H9 (cell line): Measurements from ENCODE around the gene COL5A3. TPM values are rescaled to one million over a fixed set of nuclear protein-coding genes. Genes with fewer than 3 reads are reported as not detected.

Experiments
- DNase-seq: peaks from one replicate; pipeline ENCODE4 v3.0.0-alpha.2; 2017
- H2AFZ ChIP-seq: one replicate; pipeline ENCODE4 v1.6.1; 2013; ENCODE audit warnings: mild to moderate bottlenecking, low read length, control low read depth, moderate library complexity
- H2AK5ac ChIP-seq: 2 replicates; pipeline ENCODE4 v1.6.1; 2013; ENCODE audit warnings: low read length, control low read depth, mixed read lengths; ENCODE audit not compliant: insufficient read length
- H2BK120ac ChIP-seq: one replicate; pipeline ENCODE4 v1.6.1; 2013; ENCODE audit warnings: low read depth, mild to moderate bottlenecking, low read length, control low read depth, inconsistent platforms; ENCODE audit not compliant: poor library complexity, severe bottlenecking
- H2BK12ac ChIP-seq: 2 replicates; pipeline ENCODE4 v1.6.1; 2013; ENCODE audit warnings: low read length, control low read depth, mixed read lengths, low read depth; ENCODE audit not compliant: insufficient read length
- H2BK15ac ChIP-seq: 2 replicates; pipeline ENCODE4 v1.6.1; 2013; ENCODE audit warnings: low read depth, low read length, control low read depth
- H2BK20ac ChIP-seq: one replicate; pipeline ENCODE4 v1.6.1; 2013; ENCODE audit warnings: low read depth, mild to moderate bottlenecking, low read length, control low read depth, inconsistent platforms; ENCODE audit not compliant: poor library complexity, severe bottlenecking
- H2BK5ac ChIP-seq: 2 replicates; pipeline ENCODE4 v1.6.1; 2013; ENCODE audit warnings: low read length, control low read depth, mixed read lengths; ENCODE audit not compliant: insufficient read length
- H3K14ac ChIP-seq: 2 replicates; pipeline ENCODE4 v1.6.1; 2013; ENCODE audit warnings: low read length, control low read depth; ENCODE audit not compliant: insufficient read depth
- H3K18ac ChIP-seq: 2 replicates; pipeline ENCODE4 v1.6.1; 2013; ENCODE audit warnings: low read depth, mild to moderate bottlenecking, mixed read lengths, low read length, control low read depth; ENCODE audit not compliant: insufficient read length
- H3K23ac ChIP-seq: 2 replicates; pipeline ENCODE4 v1.6.1; 2013; ENCODE audit warnings: low read length, control low read depth, mixed read lengths, low read depth; ENCODE audit not compliant: insufficient read length
- H3K23me2 ChIP-seq: 2 replicates; pipeline ENCODE4 v1.6.1; 2013; ENCODE audit warnings: low read depth, mild to moderate bottlenecking, mixed read lengths, low read length, control low read depth; ENCODE audit not compliant: insufficient read length, poor library complexity, severe bottlenecking
- H3K27ac ChIP-seq: 2 replicates; pipeline ENCODE4 v1.5.1; 2013; ENCODE audit warnings: low read length, control low read depth, mixed read lengths, low read depth; ENCODE audit not compliant: insufficient read length
- H3K27me3 ChIP-seq: 2 replicates; pipeline ENCODE4 v1.6.1; 2013; ENCODE audit warnings: low read length, control low read depth, inconsistent platforms; ENCODE audit not compliant: insufficient read depth
- H3K4ac ChIP-seq: 2 replicates; pipeline ENCODE4 v1.6.1; 2013; ENCODE audit warnings: low read depth, mild to moderate bottlenecking, control low read depth, inconsistent platforms, low read length, moderate library complexity
- H3K4me1 ChIP-seq: 2 replicates; pipeline ENCODE4 v1.6.1; 2013; ENCODE audit warnings: low read length, control low read depth, inconsistent platforms; ENCODE audit not compliant: insufficient read depth
- H3K4me2 ChIP-seq: 2 replicates; pipeline ENCODE4 v1.6.1; 2013; ENCODE audit warnings: low read length, control low read depth, mixed read lengths; ENCODE audit not compliant: insufficient read length, insufficient read depth
- H3K56ac ChIP-seq: 2 replicates; pipeline ENCODE4 v1.6.1; 2013; ENCODE audit warnings: low read depth, mild to moderate bottlenecking, mixed read lengths, low read length, control low read depth; ENCODE audit not compliant: insufficient read length
- H3K79me1 ChIP-seq: 2 replicates; pipeline ENCODE4 v1.6.1; 2013; ENCODE audit warnings: low read depth, mild to moderate bottlenecking, moderate library complexity, low read length, control low read depth, inconsistent platforms; ENCODE audit not compliant: insufficient read depth, poor library complexity, severe bottlenecking
- H3K79me2 ChIP-seq: 2 replicates; pipeline ENCODE4 v1.6.1; 2013; ENCODE audit warnings: low read length, control low read depth, inconsistent platforms; ENCODE audit not compliant: insufficient read depth
- H3K9ac ChIP-seq: 2 replicates; pipeline ENCODE4 v1.6.1; 2013; ENCODE audit warnings: low read length, control low read depth, mixed read lengths; ENCODE audit not compliant: insufficient read length; ENCODE audit errors: extremely low read depth
- H3K9me3 ChIP-seq: one replicate; pipeline ENCODE4 v1.6.1; 2013; ENCODE audit warnings: low read depth, low read length, inconsistent platforms; ENCODE audit not compliant: control insufficient read depth
- H3T11ph ChIP-seq: one replicate; pipeline ENCODE4 v1.6.1; 2013; ENCODE audit warnings: mild to moderate bottlenecking, low read length, control low read depth, inconsistent platforms
- H4K20me1 ChIP-seq: one replicate; pipeline ENCODE4 v1.6.1; 2013; ENCODE audit not compliant: control insufficient read depth, insufficient read length, insufficient read depth
- H4K5ac ChIP-seq: 2 replicates; pipeline ENCODE4 v1.6.1; 2013; ENCODE audit warnings: low read depth, mild to moderate bottlenecking, mixed read lengths, low read length, control low read depth; ENCODE audit not compliant: insufficient read length
- H4K8ac ChIP-seq: replicated peaks from 2 replicates; pipeline ENCODE4 v1.6.1; 2013; ENCODE audit warnings: low read length, control low read depth, mixed read lengths, low read depth; ENCODE audit not compliant: insufficient read length
- H4K91ac ChIP-seq: 2 replicates; pipeline ENCODE4 v1.6.1; 2013; ENCODE audit warnings: low read depth, mild to moderate bottlenecking, moderate library complexity, mixed read lengths, low read length, control low read depth; ENCODE audit not compliant: insufficient read length
- H3K27ac Mint-ChIP-seq, 3 experiments: 2 replicates in 2 of 3; 3 replicates in 1 of 3; pipeline ENCODE4 v1.8.0; 2020 to 2021; ENCODE audit warnings: mixed read lengths in 3 of 3, mild to moderate bottlenecking in 1 of 3, moderate library complexity in 1 of 3
- H3K27me3 Mint-ChIP-seq: 2 replicates; pipeline ENCODE4 v1.8.0; 2021; ENCODE audit warnings: low read depth, mild to moderate bottlenecking, moderate library complexity, mixed read lengths
- H3K36me3 Mint-ChIP-seq, 3 experiments: 2 replicates in 2 of 3; 3 replicates in 1 of 3; pipeline ENCODE4 v1.8.0; 2020 to 2021; ENCODE audit warnings: low read depth in 3 of 3, mixed read lengths in 3 of 3; ENCODE audit not compliant: insufficient read depth in 1 of 3
- H3K4me1 Mint-ChIP-seq, 2 experiments: 2 replicates each; pipeline ENCODE4 v1.8.0; 2020; ENCODE audit warnings: mixed read lengths in 2 of 2
- H3K4me3 Mint-ChIP-seq, 2 experiments: 2 replicates in 1 of 2; 3 replicates in 1 of 2; pipeline ENCODE4 v1.8.0; 2020 to 2021; ENCODE audit warnings: mild to moderate bottlenecking in 2 of 2, mixed read lengths in 2 of 2, moderate library complexity in 1 of 2
- H3K9me3 Mint-ChIP-seq, 2 experiments: 2 replicates in 1 of 2; 3 replicates in 1 of 2; pipeline ENCODE4 v1.8.0; 2020; ENCODE audit warnings: mild to moderate bottlenecking in 2 of 2, mixed read lengths in 2 of 2, moderate library complexity in 1 of 2
- WGBS: extraction: QIAGEN DNeasy Blood & Tissue Kit; methylation state at CpG from one replicate; pipeline ENCODE4 v1.1.7; 2013; ENCODE audit warnings: missing lambda C conversion rate, low lambda C conversion rate, mixed read lengths; ENCODE audit not compliant: insufficient read length; ENCODE audit errors: extremely low coverage; 5-methylcytosine and 5-hydroxymethylcytosine counted together
- total RNA-seq: library from RNA; stranded (reverse); gene quantifications from 2 replicates; pipeline ENCODE4 v1.2.1, GENCODE V29; 2021
- TF ChIP-seq, protein P1 (sequence below): fragments of 200-600 bp; sonication (generic); conservative IDR thresholded peaks from 3 replicates; pipeline ENCODE4 v1.8.0; 2021; ENCODE audit warnings: antibody characterized with exemption, mild to moderate bottlenecking

The COL5A3 gene
- total RNA-seq, 1 experiment from 2014 or later = 0.72 TPM

DNA sequence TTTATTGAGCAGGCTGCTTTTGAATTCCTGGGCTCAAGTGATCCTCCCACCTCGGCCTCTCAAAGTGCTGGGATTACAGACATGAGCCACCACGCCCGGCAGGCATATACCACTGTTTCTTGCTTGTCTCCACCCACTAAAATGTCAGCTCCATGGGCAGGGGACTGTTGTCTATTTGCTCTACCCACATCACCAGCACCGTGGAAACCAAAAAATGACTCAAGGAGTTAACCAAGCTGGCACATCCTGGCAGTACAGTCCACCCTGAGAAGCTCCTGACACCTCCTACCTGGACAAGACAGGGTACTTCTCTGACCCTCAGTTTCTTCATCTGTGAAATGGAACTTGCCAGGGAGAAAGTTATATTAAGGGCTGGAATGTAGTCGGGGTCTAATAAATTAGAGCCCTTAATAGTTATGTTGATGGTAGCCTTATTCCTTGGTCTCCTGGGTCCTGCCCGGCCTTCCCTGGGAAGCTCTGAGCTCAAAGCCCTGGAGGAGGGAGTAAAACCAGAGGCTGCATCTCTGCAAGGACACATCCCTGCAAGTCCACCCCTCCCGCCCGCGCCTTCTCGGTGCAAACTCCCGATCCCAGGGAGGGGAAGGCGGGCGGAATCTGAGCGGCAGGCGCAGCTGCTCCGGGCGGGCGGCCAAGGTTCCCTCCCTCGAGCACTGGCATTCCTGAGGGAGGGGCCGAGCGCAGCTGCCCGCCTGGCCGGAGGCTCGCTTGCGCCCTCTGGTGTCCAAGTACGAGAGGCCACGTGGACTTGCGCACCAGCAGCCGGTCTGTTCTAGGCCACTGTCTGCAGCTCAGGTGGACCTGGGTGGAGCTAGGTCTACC, 17.1 kb upstream of the COL5A3 start:
- Histone ChIP-seq H4K8ac (no peak overlapping the region), H4K91ac (no peak overlapping the region), H4K20me1 (no peaks in the 10 kb centered on the region), H2BK120ac (no peak overlapping the region), H3K27me3 (no peaks in the 10 kb centered on the region), H2BK12ac (no peak overlapping the region), H3K18ac (no peak overlapping the region), H3K27ac (no peak overlapping the region), H3K79me2 (no peaks in the 10 kb centered on the region), H3K4ac (no peak overlapping the region), H4K5ac (no peak overlapping the region), H3K9ac (no peak overlapping the region), H3K23me2 (no peaks in the 10 kb centered on the region), H3K23ac (no peak overlapping the region), H3T11ph (no peak overlapping the region), H2BK20ac (no peak overlapping the region), H3K4me1 (no peaks in the 10 kb centered on the region), H3K79me1 (no peaks in the 10 kb centered on the region), H3K4me2 (peak overlapping the region; percentile 34), H2BK15ac (no peak overlapping the region), H2BK5ac (no peak overlapping the region), H2AK5ac (no peak overlapping the region), H3K56ac (no peak overlapping the region), H2AFZ (no peak overlapping the region), H3K9me3 (no peaks in the 10 kb centered on the region), H3K14ac (no peak overlapping the region)
- Mint-ChIP-seq H3K36me3 (no peaks in the 10 kb centered on the region), H3K9me3 (no peaks in the 10 kb centered on the region; a peak in 1 of 5 replicates), H3K4me1 (peaks cover 6 to 8% of the 10 kb centered on the region in 2 experiments), H3K4me3 (peak overlapping the region in 1 of 2 experiments; percentile 6; a peak in 2 of 5 replicates), H3K27me3 (peaks cover 30% of the 10 kb centered on the region), H3K27ac (no peak overlapping the region)
- no CpG with 5 or more reads among the region's 29 CpGs for WGBS
- DNase-seq = peak; percentile 98
- TF ChIP-seq, protein P1, sequence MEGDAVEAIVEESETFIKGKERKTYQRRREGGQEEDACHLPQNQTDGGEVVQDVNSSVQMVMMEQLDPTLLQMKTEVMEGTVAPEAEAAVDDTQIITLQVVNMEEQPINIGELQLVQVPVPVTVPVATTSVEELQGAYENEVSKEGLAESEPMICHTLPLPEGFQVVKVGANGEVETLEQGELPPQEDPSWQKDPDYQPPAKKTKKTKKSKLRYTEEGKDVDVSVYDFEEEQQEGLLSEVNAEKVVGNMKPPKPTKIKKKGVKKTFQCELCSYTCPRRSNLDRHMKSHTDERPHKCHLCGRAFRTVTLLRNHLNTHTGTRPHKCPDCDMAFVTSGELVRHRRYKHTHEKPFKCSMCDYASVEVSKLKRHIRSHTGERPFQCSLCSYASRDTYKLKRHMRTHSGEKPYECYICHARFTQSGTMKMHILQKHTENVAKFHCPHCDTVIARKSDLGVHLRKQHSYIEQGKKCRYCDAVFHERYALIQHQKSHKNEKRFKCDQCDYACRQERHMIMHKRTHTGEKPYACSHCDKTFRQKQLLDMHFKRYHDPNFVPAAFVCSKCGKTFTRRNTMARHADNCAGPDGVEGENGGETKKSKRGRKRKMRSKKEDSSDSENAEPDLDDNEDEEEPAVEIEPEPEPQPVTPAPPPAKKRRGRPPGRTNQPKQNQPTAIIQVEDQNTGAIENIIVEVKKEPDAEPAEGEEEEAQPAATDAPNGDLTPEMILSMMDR = peak; percentile 95
